ENCODE results near the gene KIF4A. TPM values are rescaled to one million over a fixed set of nuclear protein-coding genes. Genes with fewer than 3 reads are reported as not detected.

KIF4A gene
- total and polyA plus RNA-seq, 9 of the 15 experiments (the other 6 are each of a cell fraction or from before 2014, with no cell fraction given), result 13.0 to 42.7 (median 35.9) TPM

DNA sequence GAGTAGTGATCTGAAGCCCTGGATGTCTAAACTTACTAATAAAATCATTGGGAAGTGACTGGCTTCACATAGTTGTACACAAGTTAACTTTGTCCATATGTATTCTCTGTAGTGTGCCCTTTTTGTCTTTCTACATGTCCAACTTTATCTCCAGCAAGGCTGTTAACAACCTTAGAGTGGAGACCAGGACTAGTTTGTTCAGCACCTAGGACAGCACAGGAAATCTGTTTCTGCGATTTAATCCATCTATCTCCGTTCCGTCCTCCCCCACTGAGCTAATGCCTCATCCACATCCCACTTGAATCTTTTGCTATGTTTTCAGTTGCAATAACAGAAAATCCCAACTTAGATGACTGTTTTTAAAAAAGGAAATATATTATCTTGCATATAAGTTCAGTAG lies 25.1 kb upstream of the KIF4A start:
- Histone ChIP-seq H4K20me1 (replicated peaks; ENCODE audit: control insufficient read depth, insufficient read depth, low read length) (no peaks in the 10 kb centered on the region), H3K79me2 (ENCODE audit: control insufficient read depth, insufficient read depth, low read length) (no peaks in the 10 kb centered on the region), H3K9me3 (replicated peaks; ENCODE audit: control insufficient read depth, insufficient read depth, low read depth, low read length) (no peaks in the 10 kb centered on the region), H3K4me3 (no peak overlapping the region), H3K4me2 (ENCODE audit: insufficient read depth, low read length) (no peak overlapping the region), H3K4me1 (replicated peaks in 1 of 2; ENCODE audit: control insufficient read depth in 2 of 2, insufficient read depth in 2 of 2, low read length in 2 of 2) (no peaks in the 10 kb centered on the region; a peak in 1 of 5 replicates), H3K36me3 (ENCODE audit: control insufficient read depth, insufficient read depth, low read length) (no peaks in the 10 kb centered on the region), H3K9ac (ENCODE audit: insufficient read depth in 1 of 2, low read depth in 2 of 2, low read length in 2 of 2) (no peak overlapping the region), H2AFZ (ENCODE audit: low read depth, low read length) (no peak overlapping the region), H3K9me1 (ENCODE audit: control insufficient read depth, insufficient read depth, low read length) (no peaks in the 10 kb centered on the region), H3K27ac (ENCODE audit: extremely low read depth, low read depth, low read length) (no peak overlapping the region), H3K27me3 (ENCODE audit: control insufficient read depth in 2 of 2, insufficient read depth in 2 of 2, low read length in 2 of 2) (peaks cover 0 to 8% of the 10 kb centered on the region in 2 experiments; a peak in 4 of 5 replicates)
- ChIA-PET POLR2A (no interaction called here), CTCF (ENCODE audit: low intra/inter-chr PET ratio) (no interaction called here)
- DNase-seq (ENCODE audit: extremely low read depth in 1 of 4, low spot score in 3 of 4), result no peak
- no TSS peak for BruUV-seq (replicated peaks)
- intact Hi-C loops (cut with micrococcal nuclease) (loop anchor here (10.0 kb wide), 1 partner anchor 170 kb away; no protein-coding TSS in a partner anchor), in situ Hi-C loops (cut with MboI) (no loop called here)
- ATAC-seq, result no peak
- FAIRE-seq, result no peak
- 0% methylated on average over 3 of the region's 3 CpGs for WGBS (ENCODE audit: insufficient coverage, low coverage, missing lambda C conversion rate)
- TF ChIP-seq, protein P1, sequence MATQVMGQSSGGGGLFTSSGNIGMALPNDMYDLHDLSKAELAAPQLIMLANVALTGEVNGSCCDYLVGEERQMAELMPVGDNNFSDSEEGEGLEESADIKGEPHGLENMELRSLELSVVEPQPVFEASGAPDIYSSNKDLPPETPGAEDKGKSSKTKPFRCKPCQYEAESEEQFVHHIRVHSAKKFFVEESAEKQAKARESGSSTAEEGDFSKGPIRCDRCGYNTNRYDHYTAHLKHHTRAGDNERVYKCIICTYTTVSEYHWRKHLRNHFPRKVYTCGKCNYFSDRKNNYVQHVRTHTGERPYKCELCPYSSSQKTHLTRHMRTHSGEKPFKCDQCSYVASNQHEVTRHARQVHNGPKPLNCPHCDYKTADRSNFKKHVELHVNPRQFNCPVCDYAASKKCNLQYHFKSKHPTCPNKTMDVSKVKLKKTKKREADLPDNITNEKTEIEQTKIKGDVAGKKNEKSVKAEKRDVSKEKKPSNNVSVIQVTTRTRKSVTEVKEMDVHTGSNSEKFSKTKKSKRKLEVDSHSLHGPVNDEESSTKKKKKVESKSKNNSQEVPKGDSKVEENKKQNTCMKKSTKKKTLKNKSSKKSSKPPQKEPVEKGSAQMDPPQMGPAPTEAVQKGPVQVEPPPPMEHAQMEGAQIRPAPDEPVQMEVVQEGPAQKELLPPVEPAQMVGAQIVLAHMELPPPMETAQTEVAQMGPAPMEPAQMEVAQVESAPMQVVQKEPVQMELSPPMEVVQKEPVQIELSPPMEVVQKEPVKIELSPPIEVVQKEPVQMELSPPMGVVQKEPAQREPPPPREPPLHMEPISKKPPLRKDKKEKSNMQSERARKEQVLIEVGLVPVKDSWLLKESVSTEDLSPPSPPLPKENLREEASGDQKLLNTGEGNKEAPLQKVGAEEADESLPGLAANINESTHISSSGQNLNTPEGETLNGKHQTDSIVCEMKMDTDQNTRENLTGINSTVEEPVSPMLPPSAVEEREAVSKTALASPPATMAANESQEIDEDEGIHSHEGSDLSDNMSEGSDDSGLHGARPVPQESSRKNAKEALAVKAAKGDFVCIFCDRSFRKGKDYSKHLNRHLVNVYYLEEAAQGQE (IDR thresholded peaks at IDR 0.05; ENCODE audit: borderline replicate concordance), result peak; percentile 91
- TF ChIP-seq, protein P1 (CRISPR knock-in tag; IDR thresholded peaks at IDR 0.05; ENCODE audit: low read depth), result peak; percentile 72; the same call in 1 of the 2 replicates
- no peak for TF ChIP-seq DPF2 (IDR thresholded peaks at IDR 0.05)
- 0 out of 4 replicates have a peak, but pooled peaks of 1 of the 2 experiments have one; percentile 14 for TF ChIP-seq RCOR1 (IDR thresholded peaks at IDR 0.05; ENCODE audit: borderline replicate concordance in 1 of 2, low read depth in 2 of 2, low read length in 2 of 2)
- no peak for TF ChIP-seq NR1H2 (CRISPR knock-in tag; IDR thresholded peaks at IDR 0.05)
- TF ChIP-seq ZNF445 (CRISPR knock-in tag; IDR thresholded peaks at IDR 0.05; ENCODE audit: low read depth), result no peak
- TF ChIP-seq, protein P2, sequence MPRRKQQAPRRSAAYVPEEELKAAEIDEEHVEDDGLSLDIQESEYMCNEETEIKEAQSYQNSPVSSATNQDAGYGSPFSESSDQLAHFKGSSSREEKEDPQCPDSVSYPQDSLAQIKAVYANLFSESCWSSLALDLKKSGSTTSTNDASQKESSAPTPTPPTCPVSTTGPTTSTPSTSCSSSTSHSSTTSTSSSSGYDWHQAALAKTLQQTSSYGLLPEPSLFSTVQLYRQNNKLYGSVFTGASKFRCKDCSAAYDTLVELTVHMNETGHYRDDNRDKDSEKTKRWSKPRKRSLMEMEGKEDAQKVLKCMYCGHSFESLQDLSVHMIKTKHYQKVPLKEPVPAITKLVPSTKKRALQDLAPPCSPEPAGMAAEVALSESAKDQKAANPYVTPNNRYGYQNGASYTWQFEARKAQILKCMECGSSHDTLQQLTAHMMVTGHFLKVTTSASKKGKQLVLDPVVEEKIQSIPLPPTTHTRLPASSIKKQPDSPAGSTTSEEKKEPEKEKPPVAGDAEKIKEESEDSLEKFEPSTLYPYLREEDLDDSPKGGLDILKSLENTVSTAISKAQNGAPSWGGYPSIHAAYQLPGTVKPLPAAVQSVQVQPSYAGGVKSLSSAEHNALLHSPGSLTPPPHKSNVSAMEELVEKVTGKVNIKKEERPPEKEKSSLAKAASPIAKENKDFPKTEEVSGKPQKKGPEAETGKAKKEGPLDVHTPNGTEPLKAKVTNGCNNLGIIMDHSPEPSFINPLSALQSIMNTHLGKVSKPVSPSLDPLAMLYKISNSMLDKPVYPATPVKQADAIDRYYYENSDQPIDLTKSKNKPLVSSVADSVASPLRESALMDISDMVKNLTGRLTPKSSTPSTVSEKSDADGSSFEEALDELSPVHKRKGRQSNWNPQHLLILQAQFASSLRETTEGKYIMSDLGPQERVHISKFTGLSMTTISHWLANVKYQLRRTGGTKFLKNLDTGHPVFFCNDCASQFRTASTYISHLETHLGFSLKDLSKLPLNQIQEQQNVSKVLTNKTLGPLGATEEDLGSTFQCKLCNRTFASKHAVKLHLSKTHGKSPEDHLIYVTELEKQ (CRISPR knock-in tag; IDR thresholded peaks at IDR 0.05), result no peak
- 0 out of 2 replicates have a peak, but pooled peaks have one; percentile 58 for TF ChIP-seq EHMT2 (IDR thresholded peaks at IDR 0.05)
- TF ChIP-seq HDAC6 (IDR thresholded peaks at IDR 0.05; ENCODE audit: low read depth, low read length), result no peak
- TF ChIP-seq, protein P3, sequence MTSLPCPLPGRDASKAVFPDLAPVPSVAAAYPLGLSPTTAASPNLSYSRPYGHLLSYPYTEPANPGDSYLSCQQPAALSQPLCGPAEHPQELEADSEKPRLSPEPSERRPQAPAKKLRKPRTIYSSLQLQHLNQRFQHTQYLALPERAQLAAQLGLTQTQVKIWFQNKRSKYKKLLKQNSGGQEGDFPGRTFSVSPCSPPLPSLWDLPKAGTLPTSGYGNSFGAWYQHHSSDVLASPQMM (CRISPR knock-in tag; IDR thresholded peaks at IDR 0.05), result no peak
- TF ChIP-seq ZNF785 (CRISPR knock-in tag; IDR thresholded peaks at IDR 0.05), result no peak

Measured in K562 (cell line).